Uterus (tissue), 2 donors: ENCODE measurements around the gene HUNK.

Experiments
- CTCF ChIP-seq, 4 experiments: fragments of 200-600 bp in 2 of 4; fragments of 450-650 bp in 2 of 4; sonication (generic) in 2 of 4; IDR thresholded peaks; one replicate each; pipeline ENCODE4 v1.5.1; 2016 to 2019; ENCODE audit warnings: antibody characterized with exemption in 4 of 4, mild to moderate bottlenecking in 2 of 4, moderate library complexity in 1 of 4
- POLR2A ChIP-seq, 2 donors: fragments of 450-650 bp; IDR thresholded peaks; one replicate each; pipeline ENCODE4 v1.6.1; 2016; ENCODE audit warnings: antibody characterized with exemption in 2 of 2, mild to moderate bottlenecking in 1 of 2, moderate library complexity in 1 of 2

GRCh38 chr21:32044205-32045180 is 171.7 kb downstream of the HUNK start:
- TF ChIP-seq CTCF (IDR thresholded peaks at IDR 0.05) (no peak), POLR2A (IDR thresholded peaks at IDR 0.05) (no peak)
